Muscle of back (tissue), 11 donors: ENCODE results near the gene SLC7A10. TPM values are rescaled to one million over a fixed set of nuclear protein-coding genes. Genes with fewer than 3 reads are reported as not detected.
"Not testable (repeated sequence)": the region's sequence is repeated elsewhere in the genome, so short reads cannot be mapped to it uniquely, and the experiment has no call there.

Source experiments
- DNase-seq, 3 donors: peaks; one replicate each; pipeline versions ENCODE4 v3.0.0 to v3.0.0-alpha.2; 2013
- polyA plus RNA-seq, 10 donors: library from polyadenylated mRNA; unstranded; fragments of 120-200 nt; gene quantifications; one replicate each; pipeline ENCODE4 v1.2.1, GENCODE V29; 2013; ENCODE audit not compliant: insufficient read length in 10 of 10

Gene SLC7A10
- polyA plus RNA-seq, 10 donors, result 5.4 to 12.1 (median 7.9) TPM

GRCh38 chr19:33239223-33239975 lies 13.7 kb upstream of the SLC7A10 start:
- no peak for DNase-seq

DNA sequence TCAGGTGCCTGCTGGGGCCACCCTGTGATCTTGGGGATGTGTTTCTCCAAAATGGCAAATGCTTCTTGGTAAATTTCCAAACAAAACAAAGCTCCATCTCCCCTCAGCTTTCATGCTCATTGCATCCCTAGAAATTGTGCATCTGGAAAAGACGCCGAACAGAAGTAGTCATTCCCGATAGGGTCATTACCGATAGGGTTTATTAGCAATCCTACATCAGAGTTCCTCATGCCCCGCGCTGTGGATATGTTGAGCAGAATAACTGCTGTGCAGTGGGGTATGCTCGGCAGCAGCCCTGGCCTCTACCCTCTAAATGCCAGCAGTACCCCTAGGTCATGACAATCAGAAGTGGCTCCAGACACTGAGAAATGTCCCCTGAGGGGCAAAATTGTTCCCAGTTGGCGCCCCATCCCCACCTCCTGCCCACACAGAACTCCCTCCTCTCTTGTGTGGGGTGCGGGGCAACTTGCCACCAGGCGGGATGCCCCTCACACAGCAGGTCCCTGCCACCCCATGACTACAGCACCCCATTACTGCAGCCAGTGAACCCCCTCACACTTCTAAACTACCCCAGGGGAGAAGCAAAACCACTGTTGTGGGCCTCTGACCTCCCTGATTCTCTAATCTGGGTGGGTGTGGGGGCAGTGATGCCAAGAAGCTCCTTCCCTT lies 13.0 kb upstream of the SLC7A10 start:
- DNase-seq, result no peak

DNA sequence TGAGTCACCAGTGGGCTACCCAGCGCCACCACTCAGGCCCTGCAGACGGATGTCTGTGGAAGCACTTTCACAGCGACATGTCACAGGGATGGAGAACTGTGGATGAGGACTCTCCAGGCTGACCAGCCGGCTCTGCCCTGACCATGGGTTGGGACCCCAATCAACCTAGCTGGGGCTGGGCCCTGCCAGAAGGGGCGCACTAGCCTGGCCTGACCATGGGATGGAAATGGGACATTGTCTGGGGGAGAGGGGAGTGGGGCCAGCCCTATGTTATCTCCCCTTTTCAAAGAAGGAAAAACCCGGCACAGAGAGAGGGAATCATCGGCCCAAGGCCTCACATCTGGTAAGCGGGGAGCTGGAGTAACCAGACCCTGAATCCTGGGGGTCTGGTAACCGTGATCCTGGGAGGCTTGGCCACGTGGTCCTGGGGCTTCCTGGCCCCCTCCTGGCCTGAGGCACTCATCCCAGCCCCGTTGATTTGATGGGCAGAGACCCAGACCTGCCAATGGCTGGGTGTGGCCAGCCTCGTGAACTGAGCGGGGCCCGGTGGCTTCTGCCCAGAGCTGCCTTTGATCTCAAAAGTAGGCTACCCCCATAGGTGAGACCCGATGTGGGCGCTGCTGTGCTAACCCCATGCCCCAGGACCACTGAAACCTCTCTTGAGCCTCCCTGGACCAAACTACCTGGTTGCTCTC lies 11.2 kb upstream of the SLC7A10 start:
- DNase-seq, result no peak

- DNase-seq, result no peak
Observed at GRCh38 chr19:33235996-33236350, 10.3 kb upstream of the SLC7A10 start.

- peak; percentile 51 to 79 (median 61) for DNase-seq
Observed at GRCh38 chr19:33235269-33235995, 9.8 kb upstream of the SLC7A10 start.

GRCh38 chr19:33234736-33235135 lies 9.1 kb upstream of the SLC7A10 start:
- no peak for DNase-seq

DNA sequence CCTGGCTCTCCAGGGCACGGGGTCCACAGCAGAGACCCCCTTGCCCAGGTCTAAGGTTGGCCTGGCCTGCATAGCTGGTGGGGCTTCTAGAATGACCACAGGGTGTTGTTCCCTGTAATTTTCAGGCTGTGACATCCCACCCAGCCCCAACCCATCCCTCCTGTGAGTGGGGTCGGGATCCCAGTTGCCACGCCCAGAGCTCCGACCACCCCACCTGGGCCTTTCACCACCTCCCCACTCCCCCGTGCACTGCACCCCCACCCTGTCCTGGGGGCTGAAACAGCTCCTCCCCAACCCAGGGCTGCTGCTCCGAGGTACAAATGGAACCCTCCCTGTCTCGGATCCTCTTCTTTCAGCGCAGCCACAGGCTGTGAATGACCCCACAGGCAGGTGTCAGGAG lies 8.4 kb upstream of the SLC7A10 start:
- no peak for DNase-seq

- no peak for DNase-seq
Observed at GRCh38 chr19:33233056-33233873, 7.6 kb upstream of the SLC7A10 start.

DNA sequence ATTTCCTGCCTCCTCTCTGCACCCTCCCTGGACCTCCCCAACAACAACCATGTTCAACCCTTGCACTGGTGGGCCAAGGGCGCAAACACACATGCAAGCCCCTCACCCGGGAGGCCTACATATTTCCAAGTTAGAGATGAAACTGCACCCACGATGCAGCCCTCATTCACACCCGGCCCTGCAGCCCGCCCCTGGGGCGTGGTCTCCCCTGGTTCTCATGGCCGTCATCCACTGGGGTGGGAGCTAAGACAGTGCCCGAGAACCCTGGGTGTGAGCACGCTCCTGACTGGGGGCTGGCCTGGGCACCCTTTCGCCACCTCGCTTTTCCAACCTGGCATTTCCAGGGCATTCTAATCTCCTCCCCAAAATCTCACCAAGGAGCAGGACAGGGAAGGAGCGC lies 7.0 kb upstream of the SLC7A10 start:
- DNase-seq, result no peak

GRCh38 chr19:33231511-33231910 lies 5.9 kb upstream of the SLC7A10 start:
- no peak for DNase-seq

GRCh38 chr19:33229962-33230361 lies 4.3 kb upstream of the SLC7A10 start:
- no peak for DNase-seq

DNA sequence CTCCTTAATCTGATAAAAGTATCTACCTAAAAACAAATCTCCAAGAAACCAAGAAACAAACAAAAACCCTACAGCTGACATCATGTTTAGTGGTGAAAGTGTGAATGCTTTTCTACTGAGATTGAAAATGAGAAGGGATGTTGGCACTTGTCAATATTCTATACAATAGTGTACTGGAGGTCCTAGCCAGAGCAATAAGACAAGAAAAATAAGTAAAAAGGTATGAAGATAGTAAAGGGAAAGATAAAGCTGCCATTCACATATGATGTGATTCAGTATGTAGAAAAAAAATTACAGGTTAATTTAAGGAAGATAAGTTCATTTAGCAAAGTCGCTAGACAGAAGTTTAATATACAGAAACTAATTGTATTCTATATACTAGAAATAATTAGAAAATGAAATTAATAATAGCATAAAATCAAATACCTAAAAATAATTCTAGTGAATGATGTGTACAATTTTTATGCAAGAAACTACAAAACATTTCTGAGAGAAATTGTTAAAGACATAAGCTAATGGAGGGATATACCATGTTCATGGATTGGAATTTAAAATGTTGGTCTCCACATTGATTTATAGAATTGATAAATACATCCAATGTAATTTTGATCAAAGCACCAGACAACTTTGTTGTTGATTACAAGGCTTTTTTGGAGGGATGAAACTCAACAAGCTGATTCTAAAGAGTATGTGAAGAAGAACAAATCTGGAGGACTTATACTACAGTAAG lies 2.4 kb upstream of the SLC7A10 start:
- DNase-seq, result no peak

DNA sequence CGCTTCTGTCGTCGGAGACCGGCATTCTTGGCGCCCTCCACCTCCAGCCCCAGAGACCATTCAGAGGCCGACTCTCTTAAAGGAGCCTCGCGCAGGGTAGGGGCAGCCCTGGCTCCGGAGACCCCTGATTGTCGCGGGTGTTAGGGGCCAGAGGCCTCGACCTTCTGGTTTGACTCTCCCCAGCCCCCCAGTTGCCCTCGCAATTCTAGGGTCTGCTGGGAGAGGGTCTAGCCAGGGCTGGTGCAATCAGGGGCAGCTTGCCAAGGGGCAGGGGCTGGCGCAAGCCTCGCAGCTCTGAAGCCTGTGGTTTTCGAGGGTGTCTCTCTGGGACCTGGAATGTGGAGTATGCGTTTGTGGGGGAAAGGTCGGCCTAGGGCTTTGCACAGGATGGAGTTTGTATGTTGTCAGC lies 1.6 kb upstream of the SLC7A10 start:
- no peak for DNase-seq

DNA sequence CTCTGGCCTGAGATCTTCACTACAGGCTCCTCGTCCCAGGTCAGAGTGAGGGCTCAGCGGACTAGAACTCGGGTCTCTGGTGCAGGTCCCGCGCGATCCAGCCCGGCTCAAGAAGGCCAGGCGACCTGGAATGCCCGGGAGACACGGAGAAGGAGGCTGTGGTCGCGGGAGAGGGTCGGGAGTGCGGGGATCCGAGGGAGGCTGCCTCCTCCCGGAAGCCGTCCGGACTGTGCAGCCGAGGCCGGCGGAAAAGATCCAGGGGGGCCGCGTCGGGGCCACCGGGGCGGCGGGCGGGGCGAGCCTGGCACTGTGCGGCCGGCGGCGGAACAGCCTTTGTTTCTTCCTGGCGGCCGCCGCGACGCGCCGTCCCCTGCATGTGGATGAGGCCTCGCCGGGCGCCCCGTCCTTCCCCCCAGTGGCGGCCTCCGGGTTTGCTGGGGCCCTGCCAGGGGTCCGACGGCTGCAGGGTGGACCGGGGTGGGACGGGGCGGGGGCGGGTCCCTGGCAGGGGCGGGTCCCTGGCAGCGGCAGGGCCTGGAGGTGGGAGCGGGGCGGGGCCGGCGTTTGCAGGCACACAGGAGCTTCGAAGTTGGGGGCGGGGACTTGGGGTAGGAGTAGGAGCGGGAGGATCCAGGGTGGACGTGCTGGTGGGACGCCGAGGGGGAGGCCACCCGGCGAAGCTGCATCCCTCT lies 1.0 kb upstream of the SLC7A10 start:
- no peak for DNase-seq

DNA sequence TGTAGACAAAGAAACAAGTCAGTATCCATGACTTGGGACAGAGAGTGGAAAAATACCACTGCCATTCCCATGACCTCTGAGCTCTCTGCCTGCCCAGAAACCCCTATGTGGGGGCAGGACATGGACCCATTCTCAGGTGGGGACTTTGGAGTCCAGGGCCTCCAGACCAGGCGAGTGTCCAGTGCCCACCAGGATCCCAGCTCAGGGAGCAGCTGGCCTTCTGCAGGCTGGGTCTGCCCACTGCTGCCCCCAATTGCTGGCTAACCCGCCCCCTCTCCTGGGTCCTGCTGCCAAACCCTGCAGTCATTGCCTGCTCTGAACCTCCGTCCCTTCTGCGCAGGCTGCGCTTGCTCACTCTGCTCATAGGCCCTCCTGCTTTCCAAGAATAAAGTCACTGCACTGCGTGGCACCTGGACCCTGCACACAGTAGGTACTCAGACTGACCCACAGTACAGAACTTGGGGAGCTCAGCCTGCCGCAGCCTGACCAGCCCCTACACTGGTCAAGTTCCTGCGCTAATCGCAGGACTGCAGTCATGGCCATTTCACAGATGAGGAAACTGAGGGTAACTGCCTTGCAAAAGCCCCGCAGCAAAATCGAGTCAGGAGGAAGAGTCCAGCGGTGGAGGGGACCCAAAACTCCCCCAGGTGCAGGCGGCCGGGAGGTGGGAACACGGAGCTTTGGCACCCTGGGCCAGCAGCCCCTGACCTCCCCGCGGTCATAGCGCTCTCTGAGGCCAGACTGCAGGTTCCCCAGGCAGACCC lies 774 bp downstream of the SLC7A10 start:
- no peak for DNase-seq

GRCh38 chr19:33222255-33222654 lies 3.4 kb downstream of the SLC7A10 start:
- not testable (repeated sequence) for DNase-seq

DNA sequence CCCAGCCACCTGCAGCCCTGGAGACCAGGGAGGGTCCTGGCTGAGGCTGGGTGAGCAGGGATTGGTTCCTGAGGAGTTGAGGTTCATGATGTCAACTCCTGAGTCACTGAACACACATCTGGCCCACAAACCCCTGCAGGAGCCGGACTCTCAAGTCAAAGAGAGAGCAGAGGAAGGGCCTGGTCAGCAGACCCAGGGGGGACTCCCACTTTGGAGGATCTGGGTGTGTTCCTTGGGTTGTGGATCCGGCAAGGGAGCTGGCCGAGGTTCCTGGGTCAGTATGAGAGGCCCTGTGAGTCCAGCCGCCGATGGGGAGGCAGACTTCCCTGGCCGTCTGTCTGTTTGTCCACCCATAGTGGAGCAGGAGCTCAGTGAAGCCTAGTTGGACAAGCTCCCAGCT lies 4.0 kb downstream of the SLC7A10 start:
- peak in 1 of 3 donors; percentile 37 for DNase-seq

GRCh38 chr19:33220735-33221134 lies 4.9 kb downstream of the SLC7A10 start:
- no peak for DNase-seq

DNA sequence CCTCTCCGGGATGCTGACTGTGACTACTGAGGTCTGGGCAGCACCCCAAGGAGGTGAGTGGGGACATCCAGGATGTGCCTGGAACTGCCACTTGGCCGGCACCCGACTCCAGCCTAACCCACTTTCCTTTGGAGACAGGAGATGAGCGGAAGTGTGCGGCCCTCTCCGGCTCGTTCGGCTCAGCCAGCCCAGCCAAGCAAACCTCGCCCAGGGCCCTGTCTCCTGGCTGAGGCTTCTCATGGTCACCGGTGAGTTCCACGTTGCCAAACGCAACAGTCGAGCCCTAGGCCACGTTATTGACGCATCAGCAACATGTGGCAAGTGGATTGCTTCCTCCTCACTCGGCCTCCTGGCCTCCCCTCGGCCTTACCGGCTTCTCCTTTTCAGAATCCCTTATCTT lies 5.5 kb downstream of the SLC7A10 start:
- no peak for DNase-seq
